Fibroblast of skin of scalp (primary cell): ENCODE results near the gene INO80B.
A peak's percentile ranks its signal among the peaks of the same experiment; 100 is the strongest.
"Not testable (repeated sequence)": the region's sequence is repeated elsewhere in the genome, so short reads cannot be mapped to it uniquely, and the experiment has no call there.

Experiments
- DNase-seq: peaks from one replicate; pipeline ENCODE4 v3.0.0-alpha.2; 2013

The INO80B gene

GRCh38 chr2:74482801-74483674 is 28.2 kb downstream of the INO80B start, which contains the start of the genes CCDC142 and TTC31:
CCDC142 (minus strand) TSS chr2:74482998; CDS start chr2:74482837, 161 bp downstream.
TTC31 (plus strand) TSS chr2:74483081; CDS start chr2:74483096, 15 bp downstream.
- DNase-seq = peak; percentile 95

GRCh38 chr2:74483675-74484164 is 28.8 kb downstream of the INO80B start:
- not testable (repeated sequence) for DNase-seq

- DNase-seq = no peak
Measured at GRCh38 chr2:74486141-74486540, 31.3 kb downstream of the INO80B start.

GRCh38 chr2:74488643-74489481 is 34.0 kb downstream of the INO80B start:
- DNase-seq = no peak

- no peak for DNase-seq
Measured at GRCh38 chr2:74489906-74490305, 35.0 kb downstream of the INO80B start.

GRCh38 chr2:74491648-74492544 is 37.0 kb downstream of the INO80B start:
- no peak for DNase-seq

GRCh38 chr2:74493546-74493945 is 38.7 kb downstream of the INO80B start:
- DNase-seq = no peak

GRCh38 chr2:74495440-74495839 is 40.6 kb downstream of the INO80B start:
- DNase-seq = no peak

- DNase-seq = no peak
Measured at GRCh38 chr2:74496997-74497776, 42.3 kb downstream of the INO80B start.

GRCh38 chr2:74497777-74498499 is 43.1 kb downstream of the INO80B start:
- DNase-seq = no peak

- no peak for DNase-seq
Measured at GRCh38 chr2:74498500-74499266, 43.8 kb downstream of the INO80B start.

- no peak for DNase-seq
Measured at GRCh38 chr2:74499267-74499939, 44.5 kb downstream of the INO80B start, which contains the start of gene LBX2. LBX2 (minus strand) TSS chr2:74499603; CDS start chr2:74499537, 66 bp downstream.

GRCh38 chr2:74499940-74500577 is 45.2 kb downstream of the INO80B start:
- DNase-seq = no peak

- DNase-seq = no peak
Measured at GRCh38 chr2:74500578-74500946, 45.7 kb downstream of the INO80B start.

GRCh38 chr2:74501335-74502071 is 46.6 kb downstream of the INO80B start:
- DNase-seq = no peak

- no peak for DNase-seq
Measured at GRCh38 chr2:74502147-74502719, 47.3 kb downstream of the INO80B start.
